ENCODE results near the gene CRAMP1.

- TF ChIP-seq POLR2A (IDR thresholded peaks at IDR 0.05; ENCODE audit: low read length) (no peak), CTCF (IDR thresholded peaks at IDR 0.05) (no peak)
These were observed 7.8 kb downstream of the CRAMP1 start for GRCh38 chr16:1619976-1620375.
